Esophagus muscularis mucosa (tissue), 3 donors: ENCODE results near the gene LHX5.

ENCODE experiments used
- POLR2AphosphoS5 ChIP-seq, 2 donors: sonication (generic); formaldehyde crosslinking; IDR thresholded peaks; one replicate each; pipeline ENCODE4 v1.6.1; 2017; ENCODE audit warnings: antibody characterized with exemption in 2 of 2
- TF ChIP-seq, protein P1 (sequence below), 3 experiments: fragments of 200-600 bp in 2 of 3; fragments of 450-650 bp in 1 of 3; sonication (generic) in 2 of 3; IDR thresholded peaks; one replicate each; pipeline ENCODE4 v1.5.1; 2017 to 2019; ENCODE audit warnings: antibody characterized with exemption in 3 of 3, mild to moderate bottlenecking in 2 of 3, moderate library complexity in 1 of 3

DNA sequence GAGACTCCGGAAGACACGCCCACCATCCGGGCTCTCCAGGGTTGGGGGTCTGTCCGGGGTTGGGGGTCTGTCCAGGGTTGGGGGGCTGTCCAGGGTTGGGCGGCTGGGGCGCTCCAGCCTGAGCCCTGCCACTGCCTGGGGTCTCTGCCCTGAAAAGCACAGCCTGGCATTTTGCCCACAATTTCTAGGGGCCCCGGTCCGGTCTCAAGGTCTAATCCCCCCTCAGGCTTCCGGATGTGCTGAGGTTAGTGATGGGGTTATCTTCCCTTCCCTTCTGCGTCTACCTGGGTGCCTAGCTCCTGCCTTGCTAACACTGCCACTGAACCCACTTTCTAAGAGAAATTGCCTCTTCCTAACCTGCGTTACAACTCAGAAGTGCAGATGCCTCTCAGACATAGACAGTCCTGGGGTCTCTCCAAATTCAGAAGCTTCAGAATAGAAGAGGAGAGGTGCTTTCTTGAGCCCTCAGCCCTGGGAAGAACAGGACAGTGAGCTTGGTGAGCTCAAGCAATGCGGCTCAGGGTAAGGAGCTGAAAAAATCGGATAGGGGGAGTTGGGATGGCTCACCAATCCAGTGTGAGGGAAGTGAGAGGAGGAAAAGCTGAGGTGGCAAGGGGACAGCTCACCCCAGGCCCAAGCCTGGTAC lies 5.7 kb downstream of the LHX5 start:
- TF ChIP-seq, protein P1, sequence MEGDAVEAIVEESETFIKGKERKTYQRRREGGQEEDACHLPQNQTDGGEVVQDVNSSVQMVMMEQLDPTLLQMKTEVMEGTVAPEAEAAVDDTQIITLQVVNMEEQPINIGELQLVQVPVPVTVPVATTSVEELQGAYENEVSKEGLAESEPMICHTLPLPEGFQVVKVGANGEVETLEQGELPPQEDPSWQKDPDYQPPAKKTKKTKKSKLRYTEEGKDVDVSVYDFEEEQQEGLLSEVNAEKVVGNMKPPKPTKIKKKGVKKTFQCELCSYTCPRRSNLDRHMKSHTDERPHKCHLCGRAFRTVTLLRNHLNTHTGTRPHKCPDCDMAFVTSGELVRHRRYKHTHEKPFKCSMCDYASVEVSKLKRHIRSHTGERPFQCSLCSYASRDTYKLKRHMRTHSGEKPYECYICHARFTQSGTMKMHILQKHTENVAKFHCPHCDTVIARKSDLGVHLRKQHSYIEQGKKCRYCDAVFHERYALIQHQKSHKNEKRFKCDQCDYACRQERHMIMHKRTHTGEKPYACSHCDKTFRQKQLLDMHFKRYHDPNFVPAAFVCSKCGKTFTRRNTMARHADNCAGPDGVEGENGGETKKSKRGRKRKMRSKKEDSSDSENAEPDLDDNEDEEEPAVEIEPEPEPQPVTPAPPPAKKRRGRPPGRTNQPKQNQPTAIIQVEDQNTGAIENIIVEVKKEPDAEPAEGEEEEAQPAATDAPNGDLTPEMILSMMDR (IDR thresholded peaks at IDR 0.05): no peak
- no peak for TF ChIP-seq POLR2AphosphoS5 (IDR thresholded peaks at IDR 0.05)
